Psoas muscle (tissue), 8 donors: ENCODE data around the gene ASH1L. TPM values are rescaled to one million over a fixed set of nuclear protein-coding genes. Genes with fewer than 3 reads are reported as not detected.
"Not testable (repeated sequence)": the region's sequence is repeated elsewhere in the genome, so short reads cannot be mapped to it uniquely, and the experiment has no call there.

Source experiments
- ATAC-seq, 4 donors: fragments of 200-7000 bp; cut with Tn5 transposase; one replicate each; pipeline ENCODE4 v1.9.1; 2020; ENCODE audit warnings: moderate library complexity in 3 of 4, mild to moderate bottlenecking in 2 of 4
- DNase-seq, 2 donors: peaks; one replicate each; pipeline ENCODE4 v3.0.0-alpha.2; 2020
- H3K27ac ChIP-seq: fragments of 200-600 bp; one replicate; pipeline ENCODE4 v1.8.0; 2022
- H3K27me3 ChIP-seq, 3 donors: fragments of 200-600 bp in 1 of 3; one replicate each; pipeline versions ENCODE4 v1.6.1 to v1.8.0; 2013 to 2022; ENCODE audit warnings: low read length in 2 of 3, mild to moderate bottlenecking in 2 of 3, moderate library complexity in 1 of 3; ENCODE audit not compliant: insufficient read depth in 3 of 3
- H3K36me3 ChIP-seq, 2 donors: fragments of 200-600 bp in 1 of 2; one replicate each; pipeline versions ENCODE4 v1.6.1 to v1.8.0; 2013 to 2022; ENCODE audit warnings: low read depth in 1 of 2, mild to moderate bottlenecking in 1 of 2, moderate library complexity in 1 of 2; ENCODE audit not compliant: insufficient read depth in 1 of 2
- H3K4me1 ChIP-seq: fragments of 200-600 bp; one replicate; pipeline ENCODE4 v1.8.0; 2022
- H3K4me3 ChIP-seq: fragments of 200-600 bp; one replicate; pipeline ENCODE4 v1.8.0; 2022; ENCODE audit warnings: mild to moderate bottlenecking
- H3K9me3 ChIP-seq: fragments of 200-600 bp; one replicate; pipeline ENCODE4 v1.8.0; 2022
- WGBS, 3 donors: extraction: QIAGEN DNeasy Blood & Tissue Kit; methylation state at CpG; one replicate each; pipeline versions ENCODE4 v1.1.6 to v1.1.7; 2013; 5-methylcytosine and 5-hydroxymethylcytosine counted together
- intact Hi-C, 2 donors: fragments of 100-400 bp; cut with DNase I; formaldehyde crosslinking; loops; one replicate each; pipeline versions ENCODE4 v1.11.0 to v1.14.2; 2022
- polyA plus RNA-seq, 3 donors: library from polyadenylated mRNA; stranded (reverse); fragments of 200-250 nt; gene quantifications; one replicate each; pipeline ENCODE4 v1.2.3, GENCODE V29; 2013
- total RNA-seq, 4 donors: library from RNA; stranded (reverse); fragmentation: NEBNext Ultra II Directional in 2 of 4; extraction: Animal tissue kit (Norgen Biotek cat#: 25700) in 2 of 4; gene quantifications; one replicate each; pipeline versions ENCODE4 v1.2.1 to v1.2.4, GENCODE V29; 2021 to 2023
- TF ChIP-seq, protein P1 (sequence below): fragments of 200-600 bp; IDR thresholded peaks from one replicate; pipeline ENCODE4 v1.8.0; 2022; ENCODE audit warnings: antibody characterized with exemption
- donor health status: healthy with polysubstance abuse.
- donor health status: DM: no; HTN: no; CAD: no; lungs with moderate emphysema.
- donor health status: Bipolar disorder and iron deficiency.
- donor health status: healthy.
- donor health status: DM: yes; HTN: yes; CAD: no.
- donor health status: DM: no; HTN: no; CAD: no.
- donor health status: DM: no; HTN: no; CAD: no.
- donor health status: DM: yes; HTN: yes; CAD: no.

The ASH1L gene
- total and polyA plus RNA-seq, 7 donors = 6.5 to 52.0 (median 41.6) TPM

DNA sequence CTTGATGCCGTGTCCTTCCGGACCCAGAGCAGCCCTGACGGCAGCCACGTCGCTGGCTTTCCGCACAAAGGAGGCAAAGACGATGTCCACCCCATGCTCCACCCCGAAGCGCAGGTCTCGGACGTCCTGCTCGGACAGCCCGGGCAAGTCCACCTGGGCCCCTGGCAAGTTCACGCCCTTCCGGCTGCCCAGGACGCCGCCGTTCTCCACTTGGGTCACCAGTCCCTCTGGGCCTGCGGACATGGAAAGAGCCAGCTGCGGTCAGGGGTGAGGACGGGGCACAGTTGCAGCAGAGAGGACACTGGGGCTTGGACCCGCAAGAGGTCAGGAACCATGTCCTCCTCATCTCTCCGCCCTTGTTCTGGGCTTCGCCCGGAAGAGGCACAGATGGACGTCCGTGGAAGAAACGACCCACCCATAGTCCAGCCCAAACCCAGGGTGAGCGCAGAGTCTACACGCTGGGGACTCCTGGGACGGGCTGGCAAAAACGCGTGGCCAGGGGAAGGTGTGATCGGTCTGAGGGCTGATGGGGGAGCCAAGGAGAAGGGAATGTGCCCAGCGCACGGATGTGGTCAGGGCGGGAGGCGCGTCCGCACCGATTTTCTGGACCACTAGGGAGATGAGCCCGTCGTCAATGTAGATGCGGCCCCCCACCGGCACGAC lies 268.0 kb downstream of the ASH1L start:
- no peaks in the 10 kb centered on the region for H3K36me3 ChIP-seq
- TF ChIP-seq, protein P1, sequence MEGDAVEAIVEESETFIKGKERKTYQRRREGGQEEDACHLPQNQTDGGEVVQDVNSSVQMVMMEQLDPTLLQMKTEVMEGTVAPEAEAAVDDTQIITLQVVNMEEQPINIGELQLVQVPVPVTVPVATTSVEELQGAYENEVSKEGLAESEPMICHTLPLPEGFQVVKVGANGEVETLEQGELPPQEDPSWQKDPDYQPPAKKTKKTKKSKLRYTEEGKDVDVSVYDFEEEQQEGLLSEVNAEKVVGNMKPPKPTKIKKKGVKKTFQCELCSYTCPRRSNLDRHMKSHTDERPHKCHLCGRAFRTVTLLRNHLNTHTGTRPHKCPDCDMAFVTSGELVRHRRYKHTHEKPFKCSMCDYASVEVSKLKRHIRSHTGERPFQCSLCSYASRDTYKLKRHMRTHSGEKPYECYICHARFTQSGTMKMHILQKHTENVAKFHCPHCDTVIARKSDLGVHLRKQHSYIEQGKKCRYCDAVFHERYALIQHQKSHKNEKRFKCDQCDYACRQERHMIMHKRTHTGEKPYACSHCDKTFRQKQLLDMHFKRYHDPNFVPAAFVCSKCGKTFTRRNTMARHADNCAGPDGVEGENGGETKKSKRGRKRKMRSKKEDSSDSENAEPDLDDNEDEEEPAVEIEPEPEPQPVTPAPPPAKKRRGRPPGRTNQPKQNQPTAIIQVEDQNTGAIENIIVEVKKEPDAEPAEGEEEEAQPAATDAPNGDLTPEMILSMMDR = no peak
- no peak overlapping the region for H3K27ac ChIP-seq
- DNase-seq (no peak), ATAC-seq (peak in 1 of 4 donors; percentile 13)
- intact Hi-C loops = no loop called here
- no peaks in the 10 kb centered on the region for H3K9me3 ChIP-seq
- H3K27me3 ChIP-seq = peaks cover 0 to 23% (median 5%) of the 10 kb centered on the region in 3 donors
- 33 to 34% (median 33%) methylated on average over 46 of the region's 46 CpGs for WGBS, 3 donors
- H3K4me3 ChIP-seq = peak overlapping the region; percentile 8
- no peaks in the 10 kb centered on the region for H3K4me1 ChIP-seq

DNA sequence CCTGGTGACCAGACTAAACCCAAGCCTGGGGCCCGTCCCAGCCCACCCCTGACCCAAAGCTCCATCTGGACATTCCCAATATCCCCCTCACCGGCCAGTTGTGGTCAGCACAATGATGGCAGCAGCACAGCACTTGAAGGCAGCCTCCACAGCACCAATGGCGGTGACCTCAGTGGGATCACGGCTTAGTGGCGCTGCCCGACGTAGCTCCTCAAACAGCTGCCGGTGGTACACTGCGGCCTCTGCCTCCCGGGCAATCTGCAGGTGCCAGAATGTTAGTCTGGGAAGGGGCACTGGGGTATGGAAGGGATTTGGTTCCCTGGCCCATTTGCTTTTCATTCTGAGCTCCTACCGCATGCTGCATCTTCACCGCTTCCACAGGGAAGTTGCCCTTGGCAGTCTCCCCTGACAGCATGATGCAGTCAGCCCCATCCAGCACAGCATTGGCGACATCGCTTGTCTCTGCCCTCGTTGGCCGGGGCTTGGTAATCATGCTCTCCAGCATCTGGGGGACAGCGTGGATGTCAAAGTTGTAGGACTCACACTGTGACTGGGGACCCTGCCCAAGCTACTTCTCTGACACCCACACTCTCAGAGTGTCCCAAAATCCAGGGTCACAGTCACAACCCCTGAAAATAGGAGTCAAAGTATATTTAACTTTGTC lies 269.4 kb downstream of the ASH1L start:
- Histone ChIP-seq H3K4me1 (no peaks in the 10 kb centered on the region), H3K36me3 (no peaks in the 10 kb centered on the region), H3K9me3 (no peaks in the 10 kb centered on the region), H3K27ac (no peak overlapping the region), H3K4me3 (no peak overlapping the region), H3K27me3 (peaks cover 0 to 23% (median 5%) of the 10 kb centered on the region in 3 donors)
- ATAC-seq (no peak), DNase-seq (no peak)
- WGBS, 3 donors = 78 to 80% (median 79%) methylated on average over 17 of the region's 17 CpGs
- intact Hi-C loops = no loop called here
- TF ChIP-seq, protein P1 = no peak

DNA sequence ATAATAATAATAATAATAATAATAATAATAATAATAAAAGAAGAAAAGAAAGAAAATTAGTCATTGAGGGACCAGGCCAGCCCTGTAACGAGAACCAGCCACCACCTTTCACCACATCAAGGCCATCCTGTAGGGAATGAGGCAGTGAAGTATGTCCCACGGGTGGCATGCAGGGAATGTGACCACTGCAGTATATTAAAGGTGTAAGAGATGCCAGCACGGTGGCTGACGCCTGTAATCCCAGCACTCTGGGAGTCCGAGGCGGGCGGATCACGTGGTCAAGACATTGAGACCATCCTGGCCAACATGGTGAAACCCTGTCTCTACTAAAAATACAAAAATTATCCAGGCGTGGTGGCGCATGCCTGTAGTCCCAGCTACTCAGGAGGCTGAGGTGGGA lies 271.6 kb downstream of the ASH1L start:
- ATAC-seq, H3K27ac ChIP-seq, DNase-seq, intact Hi-C loops, H3K4me3 ChIP-seq, H3K4me1 ChIP-seq, H3K36me3 ChIP-seq, H3K9me3 ChIP-seq: not testable (repeated sequence)
- H3K27me3 ChIP-seq = peaks cover 0 to 19% (median 5%) of the 10 kb centered on the region in 3 donors
- 75 to 76% (median 75%) methylated on average over 10 of the region's 10 CpGs for whole genome bisulfite sequencing, 3 donors

DNA sequence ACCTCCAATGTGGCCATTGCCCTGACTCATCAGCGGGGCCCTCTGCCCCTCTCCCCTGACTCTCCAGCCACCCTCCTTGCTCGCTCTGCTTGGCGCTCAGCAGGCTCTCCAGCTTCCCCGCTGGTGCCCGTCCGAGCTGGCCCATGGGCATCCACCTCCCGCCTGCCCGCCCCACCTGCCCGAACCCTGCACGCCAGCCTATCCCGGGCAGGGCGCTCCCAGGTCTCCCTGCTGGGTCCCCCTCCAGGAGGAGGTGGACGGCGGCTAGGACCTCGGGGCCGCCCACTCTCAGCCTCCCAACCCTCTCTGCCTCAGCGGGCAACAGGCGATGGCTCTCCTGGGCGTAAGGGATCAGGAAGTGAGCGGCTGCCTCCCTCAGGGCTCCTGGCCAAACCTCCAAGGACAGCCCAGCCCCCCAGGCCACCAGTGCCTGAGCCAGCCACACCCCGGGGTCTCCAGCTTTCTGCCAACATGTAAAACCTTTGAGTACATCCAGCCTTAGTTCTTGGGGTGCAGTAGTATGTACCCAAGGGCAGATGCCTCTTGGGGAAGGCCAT lies 274.5 kb downstream of the ASH1L start:
- H3K27ac ChIP-seq = no peak overlapping the region
- intact Hi-C loops = no loop called here
- no peak for DNase-seq
- TF ChIP-seq, protein P1 = no peak
- H3K27me3 ChIP-seq = no peaks in the 10 kb centered on the region
- H3K36me3 ChIP-seq = no peaks in the 10 kb centered on the region
- no peak for ATAC-seq
- WGBS, 3 donors = 86 to 93% (median 90%) methylated on average over 20 to 21 of the region's 21 CpGs
- H3K4me3 ChIP-seq = no peak overlapping the region
- H3K9me3 ChIP-seq = no peaks in the 10 kb centered on the region
- H3K4me1 ChIP-seq = no peaks in the 10 kb centered on the region

DNA sequence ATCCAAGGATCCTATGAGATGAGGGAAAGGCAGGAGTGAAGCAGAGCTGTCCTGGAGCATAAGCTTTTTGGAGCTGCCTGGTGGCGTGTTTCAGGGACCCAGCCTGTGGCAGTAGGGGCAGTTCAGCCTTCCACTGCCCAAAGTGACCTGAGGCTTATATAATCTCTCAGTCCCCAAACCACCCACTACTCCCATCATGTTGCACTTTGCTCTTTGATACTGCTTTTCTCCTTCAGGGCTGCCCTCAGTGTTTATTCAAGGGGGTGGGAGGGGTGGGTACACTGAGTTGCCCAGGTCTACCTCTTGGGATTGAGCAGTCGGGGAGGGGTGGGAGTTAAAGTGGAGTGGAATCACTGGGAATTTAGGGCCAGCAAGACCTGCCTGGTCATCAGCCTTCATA lies 276.1 kb downstream of the ASH1L start:
- no peak overlapping the region for H3K27ac ChIP-seq
- H3K27me3 ChIP-seq = no peaks in the 10 kb centered on the region
- DNase-seq = no peak
- TF ChIP-seq, protein P1 = no peak
- H3K9me3 ChIP-seq = no peaks in the 10 kb centered on the region
- WGBS, 3 donors = 92 to 98% (median 94%) methylated on average over 2 of the region's 2 CpGs
- no peaks in the 10 kb centered on the region for H3K36me3 ChIP-seq
- no peak overlapping the region for H3K4me3 ChIP-seq
- no peaks in the 10 kb centered on the region for H3K4me1 ChIP-seq
- ATAC-seq = no peak
- intact Hi-C loops = no loop called here
